PC-9 (cell line): ENCODE data around the gene GCNT2. TPM values are rescaled to one million over a fixed set of nuclear protein-coding genes. Genes with fewer than 3 reads are reported as not detected.
"Not testable (repeated sequence)": the region's sequence is repeated elsewhere in the genome, so short reads cannot be mapped to it uniquely, and the experiment has no call there.

Experiments used
- BruUV-seq: library from RNA; stranded (reverse); fragments of 400-500 nt; replicated peaks from 2 replicates; lab custom pipeline; 2021; lab: Mats Ljungman, UMichigan
- CTCF ChIA-PET: fragments of 300-600 bp; sonication (Branson Sonifier 250); formaldehyde crosslinking; loops from one replicate; lab custom pipeline; 2022; ENCODE audit warnings: antibody characterized with exemption; lab: Charles Lee
- POLR2A ChIA-PET: fragments of 300-600 bp; sonication (Branson Sonifier 250); formaldehyde crosslinking; loops from one replicate; lab custom pipeline; 2022; ENCODE audit warnings: antibody characterized with exemption; ENCODE audit not compliant: unreplicated experiment; lab: Charles Lee
- DNase-seq, 2 experiments: peaks; one replicate each; pipeline versions ENCODE4 v3.0.0 to v3.0.0-alpha.2; 2015 to 2022; ENCODE audit warnings: mixed read lengths in 1 of 2
- H2AFZ ChIP-seq: fragments of 200-600 bp; sonication (generic); 2 replicates; pipeline ENCODE4 v1.8.1; 2017; ENCODE audit warnings: antibody characterized with exemption
- H3F3A ChIP-seq: fragments of 200-600 bp; sonication (generic); 2 replicates; pipeline ENCODE4 v1.8.1; 2017; ENCODE audit warnings: antibody characterized with exemption, mild to moderate bottlenecking, low read depth; ENCODE audit not compliant: insufficient read depth
- H3K27ac ChIP-seq: fragments of 200-600 bp; sonication (generic); 2 replicates; pipeline ENCODE4 v1.6.1; 2016; ENCODE audit warnings: mixed run types
- H3K27me3 ChIP-seq: fragments of 200-600 bp; sonication (generic); 2 replicates; pipeline ENCODE4 v1.6.1; 2016; ENCODE audit warnings: low read depth, mixed run types; ENCODE audit not compliant: insufficient read depth
- H3K36me3 ChIP-seq: fragments of 200-600 bp; sonication (generic); 2 replicates; pipeline ENCODE4 v1.6.1; 2016; ENCODE audit warnings: low read depth, mixed run types
- H3K4me1 ChIP-seq: fragments of 200-600 bp; sonication (generic); replicated peaks from 2 replicates; pipeline ENCODE4 v1.6.1; 2016; ENCODE audit warnings: mixed run types; ENCODE audit not compliant: insufficient read depth
- H3K4me2 ChIP-seq: fragments of 200-600 bp; sonication (generic); 2 replicates; pipeline ENCODE4 v1.6.1; 2017; ENCODE audit warnings: mixed run types
- H3K4me3 ChIP-seq: fragments of 200-600 bp; sonication (generic); 2 replicates; pipeline ENCODE4 v1.6.1; 2016; ENCODE audit warnings: mixed run types
- H3K79me2 ChIP-seq: fragments of 200-600 bp; sonication (generic); 2 replicates; pipeline ENCODE4 v1.6.1; 2017; ENCODE audit warnings: low read depth, mixed run types
- H3K9me2 ChIP-seq: fragments of 200-600 bp; sonication (generic); 2 replicates; pipeline ENCODE4 v1.8.1; 2017; ENCODE audit warnings: mild to moderate bottlenecking; ENCODE audit not compliant: insufficient read depth
- H3K9me3 ChIP-seq: fragments of 200-600 bp; sonication (generic); 2 replicates; pipeline ENCODE4 v1.8.1; 2016; ENCODE audit warnings: low read depth; ENCODE audit not compliant: insufficient read depth
- H4K20me1 ChIP-seq: fragments of 200-600 bp; sonication (generic); 2 replicates; pipeline ENCODE4 v1.8.1; 2017; ENCODE audit not compliant: insufficient read depth
- EZH2 ChIP-seq: fragments of 200-600 bp; sonication (generic); IDR thresholded peaks from 2 replicates; pipeline ENCODE4 v1.8.0; 2017; ENCODE audit warnings: antibody characterized with exemption, low read depth
- intact Hi-C: fragments of 100-400 bp; cut with micrococcal nuclease; formaldehyde crosslinking; loops from one replicate; pipeline ENCODE4 v1.10.0; 2022; ENCODE audit not compliant: unreplicated experiment
- total RNA-seq: library from RNA; stranded (reverse); gene quantifications from 2 replicates; pipeline ENCODE4 v1.2.3, GENCODE V29; 2021
- TF ChIP-seq, protein P1 (sequence below): fragments of 200-600 bp; sonication (generic); conservative IDR thresholded peaks from 2 replicates; pipeline ENCODE4 v1.6.1; 2017; ENCODE audit warnings: mixed run types, antibody characterized with exemption, mild to moderate bottlenecking, moderate library complexity

The GCNT2 gene
- total RNA-seq, 1 experiment from 2014 or later = 35.7 TPM

DNA sequence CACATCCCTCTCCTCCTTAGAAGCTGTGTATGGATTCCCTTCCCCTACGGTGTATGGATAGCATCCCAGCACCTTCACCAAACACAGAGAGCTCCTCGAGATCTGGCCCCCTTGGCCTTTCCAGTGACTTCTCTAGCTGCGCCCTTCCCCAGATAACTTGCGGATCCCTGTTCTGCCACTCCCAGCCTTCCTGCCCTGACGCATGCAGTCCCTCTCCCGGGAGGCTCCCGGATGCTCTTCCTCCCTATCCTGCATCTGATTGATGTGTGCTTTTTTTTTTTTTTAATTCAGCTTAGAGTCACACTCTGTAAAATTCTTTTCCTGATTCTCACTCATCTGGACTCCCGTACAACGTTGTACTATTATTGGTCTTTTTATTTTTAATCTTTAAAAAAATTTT is 44.8 kb downstream of the GCNT2 start:
- CTCF ChIA-PET = no interaction called here

DNA sequence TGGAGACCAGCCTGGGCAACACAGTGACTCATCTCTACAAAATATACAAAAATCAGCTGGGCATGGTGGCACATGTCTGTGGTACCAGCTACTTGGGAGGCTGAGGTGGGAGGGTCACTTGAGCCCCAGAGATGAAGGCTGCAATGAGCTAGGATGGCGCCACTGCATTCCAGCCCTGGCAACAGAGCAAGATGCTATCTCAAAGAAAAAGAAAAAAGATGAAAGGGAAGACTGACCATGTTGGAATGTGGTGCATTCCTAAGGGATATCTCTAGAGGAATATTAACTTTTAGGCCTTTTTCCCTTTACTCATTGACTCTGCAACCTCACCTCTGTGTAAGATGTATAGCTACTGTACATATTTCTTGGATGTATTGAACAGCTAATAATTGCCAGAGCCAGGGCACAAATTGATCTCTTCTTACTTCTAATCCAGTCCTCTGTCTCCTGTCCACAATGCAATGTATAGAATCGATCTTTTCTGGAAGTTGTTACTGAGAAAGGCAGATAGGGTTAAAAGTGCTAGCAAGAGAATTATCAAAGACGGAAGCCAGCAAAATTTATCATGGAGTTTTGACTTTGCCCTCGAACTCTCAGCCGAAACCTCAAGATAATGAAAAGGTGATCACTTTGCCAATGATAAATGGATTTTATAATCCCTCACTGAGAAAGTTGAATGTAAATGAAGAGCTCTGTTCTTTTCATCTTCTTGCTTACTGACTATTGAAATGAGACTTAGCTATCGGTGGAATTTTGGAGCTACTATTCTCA is 46.3 kb downstream of the GCNT2 start:
- Histone ChIP-seq H4K20me1 (no peaks in the 10 kb centered on the region), H3K79me2 (no peaks in the 10 kb centered on the region), H3K27ac (no peak overlapping the region), H2AFZ (no peak overlapping the region), H3K4me3 (no peak overlapping the region), H3K36me3 (no peaks in the 10 kb centered on the region), H3K27me3 (no peaks in the 10 kb centered on the region), H3K4me2 (no peak overlapping the region), H3K9me3 (no peaks in the 10 kb centered on the region), H3K4me1 (no peaks in the 10 kb centered on the region), H3F3A (no peaks in the 10 kb centered on the region), H3K9me2 (no peaks in the 10 kb centered on the region)
- intact Hi-C loops = no loop called here
- CTCF ChIA-PET = interaction anchor here (0.6 kb wide), 1 partner anchor 7 kb away, joined by 3 read pairs; no protein-coding TSS in a partner anchor
- TF ChIP-seq, protein P1, sequence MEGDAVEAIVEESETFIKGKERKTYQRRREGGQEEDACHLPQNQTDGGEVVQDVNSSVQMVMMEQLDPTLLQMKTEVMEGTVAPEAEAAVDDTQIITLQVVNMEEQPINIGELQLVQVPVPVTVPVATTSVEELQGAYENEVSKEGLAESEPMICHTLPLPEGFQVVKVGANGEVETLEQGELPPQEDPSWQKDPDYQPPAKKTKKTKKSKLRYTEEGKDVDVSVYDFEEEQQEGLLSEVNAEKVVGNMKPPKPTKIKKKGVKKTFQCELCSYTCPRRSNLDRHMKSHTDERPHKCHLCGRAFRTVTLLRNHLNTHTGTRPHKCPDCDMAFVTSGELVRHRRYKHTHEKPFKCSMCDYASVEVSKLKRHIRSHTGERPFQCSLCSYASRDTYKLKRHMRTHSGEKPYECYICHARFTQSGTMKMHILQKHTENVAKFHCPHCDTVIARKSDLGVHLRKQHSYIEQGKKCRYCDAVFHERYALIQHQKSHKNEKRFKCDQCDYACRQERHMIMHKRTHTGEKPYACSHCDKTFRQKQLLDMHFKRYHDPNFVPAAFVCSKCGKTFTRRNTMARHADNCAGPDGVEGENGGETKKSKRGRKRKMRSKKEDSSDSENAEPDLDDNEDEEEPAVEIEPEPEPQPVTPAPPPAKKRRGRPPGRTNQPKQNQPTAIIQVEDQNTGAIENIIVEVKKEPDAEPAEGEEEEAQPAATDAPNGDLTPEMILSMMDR = no peak
- TF ChIP-seq EZH2 = no peak
- peak in 1 of 2 experiments; percentile 33 for DNase-seq
- POLR2A ChIA-PET = interaction anchor here (0.6 kb wide), 1 partner anchor 57 kb away, joined by 5 read pairs; no protein-coding TSS in a partner anchor
- no TSS peak for BruUV-seq

More for the DNA sequence above, 44.8 kb downstream of the GCNT2 start:
- H3F3A ChIP-seq = no peaks in the 10 kb centered on the region
- no peaks in the 10 kb centered on the region; the same call in 1 of the 2 replicates for H3K79me2 ChIP-seq
- no peak overlapping the region for H3K4me2 ChIP-seq
- intact Hi-C loops = no loop called here
- no peak for DNase-seq
- no peaks in the 10 kb centered on the region for H3K4me1 ChIP-seq
- H2AFZ ChIP-seq = no peak overlapping the region
- no peaks in the 10 kb centered on the region for H4K20me1 ChIP-seq
- H3K36me3 ChIP-seq = no peaks in the 10 kb centered on the region
- no peak overlapping the region for H3K4me3 ChIP-seq
- no peaks in the 10 kb centered on the region for H3K27me3 ChIP-seq
- BruUV-seq = no TSS peak
- no peaks in the 10 kb centered on the region for H3K9me3 ChIP-seq
- no peaks in the 10 kb centered on the region for H3K9me2 ChIP-seq
- H3K27ac ChIP-seq = no peak overlapping the region
- POLR2A ChIA-PET = interaction anchor here (0.6 kb wide), 1 partner anchor 589 kb away, joined by 6 read pairs; no protein-coding TSS in a partner anchor
- TF ChIP-seq, protein P1 = no peak
- TF ChIP-seq EZH2 = no peak

DNA sequence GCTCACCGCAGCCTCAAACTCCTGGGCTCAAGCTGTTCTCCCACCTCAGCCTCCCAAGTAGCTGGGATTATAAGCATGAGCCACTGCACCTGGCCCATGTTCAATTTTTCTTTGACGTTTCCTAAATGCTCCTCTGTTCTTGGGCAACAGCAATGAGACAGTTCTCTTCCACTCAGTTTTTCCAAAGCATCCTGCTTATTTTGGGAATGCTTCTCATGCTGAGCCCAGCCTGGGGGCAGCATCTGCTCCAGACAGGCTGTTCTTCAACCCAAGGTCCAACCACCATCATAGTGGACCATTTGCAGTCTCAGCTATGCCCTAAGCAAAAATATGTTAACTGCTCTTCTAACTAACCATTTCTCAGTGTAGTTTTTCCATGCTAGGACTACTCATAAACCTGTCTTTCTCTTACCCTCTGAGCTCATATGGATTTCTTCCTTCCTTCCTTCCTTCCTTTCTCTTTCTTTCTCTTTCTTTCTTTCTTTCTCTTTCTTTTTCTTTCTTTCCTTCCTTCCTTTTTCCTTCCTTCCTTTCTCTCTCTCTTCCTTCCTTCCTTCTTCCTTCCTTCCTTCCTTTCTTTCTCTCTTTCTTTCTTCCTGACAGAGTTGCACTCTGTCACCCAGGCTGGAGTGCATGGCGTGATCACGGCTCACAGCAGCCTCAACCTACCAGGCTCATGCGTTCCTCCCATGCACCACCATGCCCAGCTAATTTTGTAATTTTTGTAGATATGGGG is 48.4 kb downstream of the GCNT2 start:
- no peaks in the 10 kb centered on the region for H3F3A ChIP-seq
- H3K36me3 ChIP-seq = no peaks in the 10 kb centered on the region
- H3K4me2 ChIP-seq = no peak overlapping the region
- H3K79me2 ChIP-seq = no peaks in the 10 kb centered on the region
- POLR2A ChIA-PET = no interaction called here
- no peaks in the 10 kb centered on the region for H3K4me1 ChIP-seq
- no peak overlapping the region for H3K27ac ChIP-seq
- no peaks in the 10 kb centered on the region for H3K9me3 ChIP-seq
- H3K9me2 ChIP-seq = no peaks in the 10 kb centered on the region
- no peak overlapping the region for H3K4me3 ChIP-seq
- no peaks in the 10 kb centered on the region for H4K20me1 ChIP-seq
- CTCF ChIA-PET = no interaction called here
- no peak for TF ChIP-seq EZH2
- no peak for DNase-seq
- intact Hi-C loops = no loop called here
- H2AFZ ChIP-seq = no peak overlapping the region
- H3K27me3 ChIP-seq = no peaks in the 10 kb centered on the region
- BruUV-seq = no TSS peak

DNA sequence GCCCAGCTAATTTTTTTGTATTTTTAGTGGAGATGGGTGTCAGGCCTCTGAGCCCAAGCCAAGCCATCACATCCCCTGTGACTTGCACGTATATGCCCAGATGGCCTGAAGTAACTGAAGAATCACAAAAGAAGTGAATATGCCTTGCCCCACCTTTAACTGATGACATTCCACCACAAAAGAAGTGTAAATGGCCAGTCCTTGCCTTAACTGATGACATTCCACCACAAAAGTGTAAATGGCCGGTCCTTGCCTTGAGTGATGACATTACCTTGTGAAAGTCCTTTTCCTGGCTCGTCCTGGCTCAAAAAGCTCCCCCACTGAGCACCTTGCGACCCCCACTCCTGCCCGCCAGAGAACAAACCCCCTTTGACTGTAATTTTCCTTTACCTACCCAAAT is 54.4 kb downstream of the GCNT2 start:
- H3K36me3 ChIP-seq, H4K20me1 ChIP-seq, H2AFZ ChIP-seq, POLR2A ChIA-PET, H3K4me2 ChIP-seq, intact Hi-C loops, H3F3A ChIP-seq, BruUV-seq, H3K4me1 ChIP-seq, CTCF ChIA-PET, H3K79me2 ChIP-seq, H3K9me3 ChIP-seq, H3K9me2 ChIP-seq, H3K27ac ChIP-seq, DNase-seq, H3K4me3 ChIP-seq, H3K27me3 ChIP-seq: not testable (repeated sequence)
